ENCODE measurements around the gene IKZF5. TPM values are rescaled to one million over a fixed set of nuclear protein-coding genes. Genes with fewer than 3 reads are reported as not detected.

Gene IKZF5
- total RNA-seq, 2 experiments from 2014 or later, result 3.7 to 15.8 TPM

GRCh38 chr10:122997864-122998263 lies 10.7 kb downstream of the IKZF5 start:
- Histone ChIP-seq H3K79me2 (ENCODE audit: insufficient read depth, low read depth, low read length) (peaks cover 22% of the 10 kb centered on the region; the same call in 1 of the 2 replicates), H2AFZ (ENCODE audit: low read length) (no peak overlapping the region), H4K20me1 (ENCODE audit: insufficient read depth, low read length) (no peaks in the 10 kb centered on the region), H3K9me3 (ENCODE audit: low read length) (no peaks in the 10 kb centered on the region), H3K36me3 (ENCODE audit: insufficient read depth, low read length) (peaks cover 82% of the 10 kb centered on the region), H3K27ac (ENCODE audit: low read depth, low read length, poor library complexity, severe bottlenecking) (no peak overlapping the region), H3K9me2 (ENCODE audit: insufficient read depth, low read length) (no peaks in the 10 kb centered on the region), H3K4me3 (ENCODE audit: low read depth, low read length, poor library complexity, severe bottlenecking) (no peak overlapping the region), H3K4me2 (ENCODE audit: low read length) (no peak overlapping the region), H3K4me1 (ENCODE audit: insufficient read depth, low read length, poor library complexity, severe bottlenecking) (peaks cover 9% of the 10 kb centered on the region)
- DNase-seq (ENCODE audit: low spot score), result no peak
- no TSS peak for BruUV-seq (replicated peaks)
- TF ChIP-seq EZH2phosphoT487 (IDR thresholded peaks at IDR 0.05; ENCODE audit: borderline replicate concordance, low read depth, low read length) (no peak), CTCF (conservative IDR thresholded peaks at IDR 0.05; ENCODE audit: low read length) (no peak)
- intact Hi-C loops (cut with micrococcal nuclease; ENCODE audit: unreplicated experiment), result no loop called here
- ChIA-PET POLR2A (interaction anchor here (0.6 to 1.7 kb wide), 3 partner anchors 10 to 33 kb away, joined by 3 to 6 read pairs (median 3); no protein-coding TSS in a partner anchor), CTCF (ENCODE audit: unreplicated experiment) (interaction anchor here (0.6 kb wide), 1 partner anchor 643 kb away, joined by 3 read pairs; no protein-coding TSS in a partner anchor)

GRCh38 chr10:122995936-122996335 lies 12.7 kb downstream of the IKZF5 start:
- peaks cover 19% of the 10 kb centered on the region; the same call in 1 of the 2 replicates for H3K79me2 ChIP-seq (ENCODE audit: insufficient read depth, low read depth, low read length)
- H3K4me3 ChIP-seq (ENCODE audit: low read depth, low read length, poor library complexity, severe bottlenecking), result no peak overlapping the region
- BruUV-seq (replicated peaks), result no TSS peak
- H3K9me3 ChIP-seq (ENCODE audit: low read length), result no peaks in the 10 kb centered on the region
- TF ChIP-seq CTCF (conservative IDR thresholded peaks at IDR 0.05; ENCODE audit: low read length) (no peak), EZH2phosphoT487 (IDR thresholded peaks at IDR 0.05; ENCODE audit: borderline replicate concordance, low read depth, low read length) (no peak)
- no peaks in the 10 kb centered on the region for H4K20me1 ChIP-seq (ENCODE audit: insufficient read depth, low read length)
- peaks cover 85% of the 10 kb centered on the region for H3K36me3 ChIP-seq (ENCODE audit: insufficient read depth, low read length)
- DNase-seq (ENCODE audit: low spot score), result no peak
- H2AFZ ChIP-seq (ENCODE audit: low read length), result no peak overlapping the region
- intact Hi-C loops (cut with micrococcal nuclease; ENCODE audit: unreplicated experiment), result no loop called here
- H3K4me1 ChIP-seq (ENCODE audit: insufficient read depth, low read length, poor library complexity, severe bottlenecking), result peaks cover 14% of the 10 kb centered on the region
- POLR2A ChIA-PET, result interaction anchor here (0.6 to 1.3 kb wide), 2 partner anchors 12 to 408 kb away, joined by 3 read pairs; no protein-coding TSS in a partner anchor
- CTCF ChIA-PET (ENCODE audit: unreplicated experiment), result no interaction called here
- no peaks in the 10 kb centered on the region for H3K9me2 ChIP-seq (ENCODE audit: insufficient read depth, low read length)
- no peak overlapping the region for H3K4me2 ChIP-seq (ENCODE audit: low read length)
- no peak overlapping the region for H3K27ac ChIP-seq (ENCODE audit: low read depth, low read length, poor library complexity, severe bottlenecking)

GRCh38 chr10:122993797-122994336 lies 14.7 kb downstream of the IKZF5 start:
- Histone ChIP-seq H4K20me1 (ENCODE audit: insufficient read depth, low read length) (no peaks in the 10 kb centered on the region), H3K4me2 (ENCODE audit: low read length) (no peak overlapping the region), H3K4me1 (ENCODE audit: insufficient read depth, low read length, poor library complexity, severe bottlenecking) (peaks cover 4% of the 10 kb centered on the region), H3K4me3 (ENCODE audit: low read depth, low read length, poor library complexity, severe bottlenecking) (no peak overlapping the region), H3K9me2 (ENCODE audit: insufficient read depth, low read length) (no peaks in the 10 kb centered on the region), H2AFZ (ENCODE audit: low read length) (no peak overlapping the region), H3K36me3 (ENCODE audit: insufficient read depth, low read length) (peaks cover 84% of the 10 kb centered on the region), H3K27ac (ENCODE audit: low read depth, low read length, poor library complexity, severe bottlenecking) (no peak overlapping the region), H3K9me3 (ENCODE audit: low read length) (no peaks in the 10 kb centered on the region), H3K79me2 (ENCODE audit: insufficient read depth, low read depth, low read length) (no peaks in the 10 kb centered on the region; the same call in 1 of the 2 replicates)
- ChIA-PET POLR2A (no interaction called here), CTCF (ENCODE audit: unreplicated experiment) (no interaction called here)
- intact Hi-C loops (cut with micrococcal nuclease; ENCODE audit: unreplicated experiment), result no loop called here
- no peak for TF ChIP-seq CTCF (conservative IDR thresholded peaks at IDR 0.05; ENCODE audit: low read length)
- no peak for TF ChIP-seq EZH2phosphoT487 (IDR thresholded peaks at IDR 0.05; ENCODE audit: borderline replicate concordance, low read depth, low read length)
- BruUV-seq (replicated peaks), result no TSS peak
- no peak for DNase-seq (ENCODE audit: low spot score)

All from OCI-LY7 (cell line).